ENCODE data around the gene NKX6-2. TPM values are rescaled to one million over a fixed set of nuclear protein-coding genes. Genes with fewer than 3 reads are reported as not detected.
"Not testable (repeated sequence)": the region's sequence is repeated elsewhere in the genome, so short reads cannot be mapped to it uniquely, and the experiment has no call there.

The NKX6-2 gene
- polyA plus RNA-seq, 1 donor from 2014 or later = not detected

DNA sequence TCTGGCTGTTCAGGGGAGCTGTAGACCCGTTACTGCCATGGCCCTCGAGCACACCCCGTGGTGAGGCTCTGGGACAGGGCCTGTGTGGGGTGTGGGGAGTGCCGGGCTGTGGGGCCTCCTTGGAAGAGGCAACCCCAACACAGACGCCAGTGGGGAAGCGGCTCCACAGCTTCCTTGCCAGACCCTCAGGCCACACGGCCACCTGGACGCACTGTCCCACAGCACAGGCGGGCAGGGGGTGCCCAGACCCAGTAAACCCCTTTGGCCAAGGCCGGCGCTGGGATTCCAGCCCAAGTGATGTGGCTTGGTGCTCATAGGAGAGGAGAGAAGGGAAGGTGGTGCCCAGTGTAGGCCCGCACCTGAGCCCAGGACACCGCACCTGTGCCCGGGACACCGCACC, 12.9 kb upstream of the NKX6-2 start:
- no peak overlapping the region for H3K27ac ChIP-seq (ENCODE audit: low read length)
- H3K27me3 ChIP-seq (ENCODE audit: insufficient read depth, low read depth, low read length) = no peaks in the 10 kb centered on the region
- H3K36me3 ChIP-seq (ENCODE audit: insufficient read depth, low read length) = no peaks in the 10 kb centered on the region
- H3K9me2 ChIP-seq (ENCODE audit: insufficient read depth, low read length) = no peaks in the 10 kb centered on the region
- H3K9me3 ChIP-seq (ENCODE audit: low read length) = peaks cover 4% of the 10 kb centered on the region
- H4K20me1 ChIP-seq (ENCODE audit: insufficient read depth) = no peaks in the 10 kb centered on the region
- H3K79me2 ChIP-seq (replicated peaks; ENCODE audit: insufficient read depth, low read length) = no peaks in the 10 kb centered on the region
- TF ChIP-seq EP300 (conservative IDR thresholded peaks at IDR 0.05; ENCODE audit: poor library complexity, severe bottlenecking) = no peak
- TF ChIP-seq, protein P1, sequence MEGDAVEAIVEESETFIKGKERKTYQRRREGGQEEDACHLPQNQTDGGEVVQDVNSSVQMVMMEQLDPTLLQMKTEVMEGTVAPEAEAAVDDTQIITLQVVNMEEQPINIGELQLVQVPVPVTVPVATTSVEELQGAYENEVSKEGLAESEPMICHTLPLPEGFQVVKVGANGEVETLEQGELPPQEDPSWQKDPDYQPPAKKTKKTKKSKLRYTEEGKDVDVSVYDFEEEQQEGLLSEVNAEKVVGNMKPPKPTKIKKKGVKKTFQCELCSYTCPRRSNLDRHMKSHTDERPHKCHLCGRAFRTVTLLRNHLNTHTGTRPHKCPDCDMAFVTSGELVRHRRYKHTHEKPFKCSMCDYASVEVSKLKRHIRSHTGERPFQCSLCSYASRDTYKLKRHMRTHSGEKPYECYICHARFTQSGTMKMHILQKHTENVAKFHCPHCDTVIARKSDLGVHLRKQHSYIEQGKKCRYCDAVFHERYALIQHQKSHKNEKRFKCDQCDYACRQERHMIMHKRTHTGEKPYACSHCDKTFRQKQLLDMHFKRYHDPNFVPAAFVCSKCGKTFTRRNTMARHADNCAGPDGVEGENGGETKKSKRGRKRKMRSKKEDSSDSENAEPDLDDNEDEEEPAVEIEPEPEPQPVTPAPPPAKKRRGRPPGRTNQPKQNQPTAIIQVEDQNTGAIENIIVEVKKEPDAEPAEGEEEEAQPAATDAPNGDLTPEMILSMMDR (IDR thresholded peaks at IDR 0.05; ENCODE audit: poor library complexity, severe bottlenecking) = no peak
- TF ChIP-seq TAF1 (IDR thresholded peaks at IDR 0.05; ENCODE audit: low read depth) = no peak
- TF ChIP-seq POLR2AphosphoS5 (IDR thresholded peaks at IDR 0.05) = no peak
- no peak for TF ChIP-seq MXI1 (conservative IDR thresholded peaks at IDR 0.05; ENCODE audit: poor library complexity, severe bottlenecking)
- TF ChIP-seq SMC3 (conservative IDR thresholded peaks at IDR 0.05; ENCODE audit: poor library complexity) = no peak
- no peak for TF ChIP-seq RAD21 (conservative IDR thresholded peaks at IDR 0.05)
- TF ChIP-seq, protein P2, sequence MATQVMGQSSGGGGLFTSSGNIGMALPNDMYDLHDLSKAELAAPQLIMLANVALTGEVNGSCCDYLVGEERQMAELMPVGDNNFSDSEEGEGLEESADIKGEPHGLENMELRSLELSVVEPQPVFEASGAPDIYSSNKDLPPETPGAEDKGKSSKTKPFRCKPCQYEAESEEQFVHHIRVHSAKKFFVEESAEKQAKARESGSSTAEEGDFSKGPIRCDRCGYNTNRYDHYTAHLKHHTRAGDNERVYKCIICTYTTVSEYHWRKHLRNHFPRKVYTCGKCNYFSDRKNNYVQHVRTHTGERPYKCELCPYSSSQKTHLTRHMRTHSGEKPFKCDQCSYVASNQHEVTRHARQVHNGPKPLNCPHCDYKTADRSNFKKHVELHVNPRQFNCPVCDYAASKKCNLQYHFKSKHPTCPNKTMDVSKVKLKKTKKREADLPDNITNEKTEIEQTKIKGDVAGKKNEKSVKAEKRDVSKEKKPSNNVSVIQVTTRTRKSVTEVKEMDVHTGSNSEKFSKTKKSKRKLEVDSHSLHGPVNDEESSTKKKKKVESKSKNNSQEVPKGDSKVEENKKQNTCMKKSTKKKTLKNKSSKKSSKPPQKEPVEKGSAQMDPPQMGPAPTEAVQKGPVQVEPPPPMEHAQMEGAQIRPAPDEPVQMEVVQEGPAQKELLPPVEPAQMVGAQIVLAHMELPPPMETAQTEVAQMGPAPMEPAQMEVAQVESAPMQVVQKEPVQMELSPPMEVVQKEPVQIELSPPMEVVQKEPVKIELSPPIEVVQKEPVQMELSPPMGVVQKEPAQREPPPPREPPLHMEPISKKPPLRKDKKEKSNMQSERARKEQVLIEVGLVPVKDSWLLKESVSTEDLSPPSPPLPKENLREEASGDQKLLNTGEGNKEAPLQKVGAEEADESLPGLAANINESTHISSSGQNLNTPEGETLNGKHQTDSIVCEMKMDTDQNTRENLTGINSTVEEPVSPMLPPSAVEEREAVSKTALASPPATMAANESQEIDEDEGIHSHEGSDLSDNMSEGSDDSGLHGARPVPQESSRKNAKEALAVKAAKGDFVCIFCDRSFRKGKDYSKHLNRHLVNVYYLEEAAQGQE (IDR thresholded peaks at IDR 0.05; ENCODE audit: borderline replicate concordance) = no peak
- TF ChIP-seq EZH2 (IDR thresholded peaks at IDR 0.05; ENCODE audit: borderline replicate concordance, insufficient read depth, low read length, poor library complexity, severe bottlenecking) = no peak
- H3K4me2 ChIP-seq (ENCODE audit: low read length) = no peak overlapping the region
- H2AFZ ChIP-seq (ENCODE audit: low read depth, low read length) = no peak overlapping the region
- H3K4me3 ChIP-seq (ENCODE audit: low read length) = no peak overlapping the region
- no peak overlapping the region for H3K9ac ChIP-seq (ENCODE audit: low read length)
- no peaks in the 10 kb centered on the region for H3F3A ChIP-seq (ENCODE audit: insufficient read depth, low read length, poor library complexity, severe bottlenecking)

DNA sequence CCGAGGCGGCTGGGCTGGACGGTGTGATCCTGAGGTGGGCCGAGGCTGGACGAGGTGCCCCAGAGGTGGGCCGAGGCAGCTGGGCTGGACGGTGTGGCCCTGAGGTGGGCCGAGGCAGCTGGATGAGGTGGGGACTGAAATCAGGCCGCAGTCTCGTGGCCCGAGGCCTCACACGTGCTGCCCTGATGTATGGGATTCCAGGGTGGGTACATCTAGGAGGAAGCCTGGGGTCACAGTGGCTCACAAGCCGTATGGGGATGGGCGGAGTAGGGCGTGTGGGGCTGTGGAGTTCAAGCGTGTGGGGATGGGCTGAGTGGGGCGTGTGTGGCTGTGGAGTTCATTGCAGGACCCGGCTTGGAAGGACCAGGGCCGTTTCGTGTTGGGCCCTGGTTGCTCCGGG, 12.5 kb upstream of the NKX6-2 start:
- H3F3A ChIP-seq (ENCODE audit: insufficient read depth, low read length, poor library complexity, severe bottlenecking) = no peaks in the 10 kb centered on the region
- no peaks in the 10 kb centered on the region for H3K36me3 ChIP-seq (ENCODE audit: insufficient read depth, low read length)
- no peaks in the 10 kb centered on the region for H3K79me2 ChIP-seq (replicated peaks; ENCODE audit: insufficient read depth, low read length)
- H3K27me3 ChIP-seq (ENCODE audit: insufficient read depth, low read depth, low read length) = no peaks in the 10 kb centered on the region
- H4K20me1 ChIP-seq (ENCODE audit: insufficient read depth) = no peaks in the 10 kb centered on the region
- H3K4me3 ChIP-seq (ENCODE audit: low read length) = no peak overlapping the region
- H2AFZ ChIP-seq (ENCODE audit: low read depth, low read length) = no peak overlapping the region
- no peak overlapping the region for H3K9ac ChIP-seq (ENCODE audit: low read length)
- TF ChIP-seq MXI1 (conservative IDR thresholded peaks at IDR 0.05; ENCODE audit: poor library complexity, severe bottlenecking) (no peak), EP300 (conservative IDR thresholded peaks at IDR 0.05; ENCODE audit: poor library complexity, severe bottlenecking) (no peak), POLR2AphosphoS5 (IDR thresholded peaks at IDR 0.05) (no peak), RAD21 (conservative IDR thresholded peaks at IDR 0.05) (no peak), EZH2 (IDR thresholded peaks at IDR 0.05; ENCODE audit: borderline replicate concordance, insufficient read depth, low read length, poor library complexity, severe bottlenecking) (no peak), TAF1 (IDR thresholded peaks at IDR 0.05; ENCODE audit: low read depth) (no peak)
- H3K27ac ChIP-seq (ENCODE audit: low read length) = no peak overlapping the region
- peaks cover 4% of the 10 kb centered on the region for H3K9me3 ChIP-seq (ENCODE audit: low read length)
- H3K9me2 ChIP-seq (ENCODE audit: insufficient read depth, low read length) = no peaks in the 10 kb centered on the region
- H3K4me2 ChIP-seq (ENCODE audit: low read length) = no peak overlapping the region

DNA sequence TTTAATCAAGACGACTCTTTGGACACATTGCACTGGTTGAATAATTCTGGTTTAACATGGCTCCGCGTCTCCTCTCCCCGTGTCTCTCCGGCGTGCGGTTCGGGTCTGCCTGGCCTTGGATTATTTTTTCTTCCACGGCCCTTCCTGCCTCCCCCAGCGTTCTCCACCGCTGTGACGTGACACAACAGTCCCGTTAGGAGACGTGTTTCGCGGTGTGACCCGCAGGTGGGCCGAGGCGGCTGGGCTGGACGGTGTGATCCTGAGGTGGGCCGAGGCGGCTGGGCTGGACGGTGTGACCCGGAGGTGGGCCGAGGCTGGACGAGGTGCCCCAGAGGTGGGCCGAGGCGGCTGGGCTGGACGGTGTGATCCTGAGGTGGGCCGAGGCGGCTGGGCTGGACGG, 12.0 kb upstream of the NKX6-2 start:
- H3K4me2 ChIP-seq (ENCODE audit: low read length); H3K9me2 ChIP-seq (ENCODE audit: insufficient read depth, low read length); H4K20me1 ChIP-seq (ENCODE audit: insufficient read depth); H3K4me3 ChIP-seq (ENCODE audit: low read length); H3K79me2 ChIP-seq (replicated peaks; ENCODE audit: insufficient read depth, low read length); H3K9ac ChIP-seq (ENCODE audit: low read length); H3K27me3 ChIP-seq (ENCODE audit: insufficient read depth, low read depth, low read length); H3K27ac ChIP-seq (ENCODE audit: low read length); H3K9me3 ChIP-seq (ENCODE audit: low read length); H2AFZ ChIP-seq (ENCODE audit: low read depth, low read length); H3K36me3 ChIP-seq (ENCODE audit: insufficient read depth, low read length); H3F3A ChIP-seq (ENCODE audit: insufficient read depth, low read length, poor library complexity, severe bottlenecking): not testable (repeated sequence)
